ENCODE data around the gene SNAPIN. TPM values are rescaled to one million over a fixed set of nuclear protein-coding genes. Genes with fewer than 3 reads are reported as not detected.

Gene SNAPIN
- total RNA-seq, 1 experiment from 2014 or later, result 46.8 TPM

GRCh38 chr1:153643100-153643499 lies 15.4 kb upstream of the SNAPIN start:
- no peak for DNase-seq
- Mint-ChIP-seq H3K36me3 (ENCODE audit: insufficient read depth, unreplicated experiment) (peaks cover 76% of the 10 kb centered on the region), H3K4me1 (ENCODE audit: low read depth, unreplicated experiment) (peaks cover 2% of the 10 kb centered on the region), H3K27me3 (ENCODE audit: unreplicated experiment) (no peaks in the 10 kb centered on the region), H3K27ac (ENCODE audit: unreplicated experiment) (no peak overlapping the region), H3K9me3 (ENCODE audit: low read depth, unreplicated experiment) (no peaks in the 10 kb centered on the region), H3K4me3 (ENCODE audit: low read depth, unreplicated experiment) (no peak overlapping the region)
- CTCF ChIA-PET, result interaction anchor here (0.6 to 2.0 kb wide), 3 partner anchors 10 to 20 kb away, joined by 3 to 8 read pairs (median 4); partner anchors contain the start of genes S100A1 and S100A13
- BruUV-seq (replicated peaks), result no TSS peak
- no peak for TF ChIP-seq CTCF (IDR thresholded peaks at IDR 0.05; ENCODE audit: unreplicated experiment)
- intact Hi-C loops (cut with micrococcal nuclease; ENCODE audit: unreplicated experiment), result no loop called here

- DNase-seq, result no peak
- H3K36me3 Mint-ChIP-seq (ENCODE audit: insufficient read depth, unreplicated experiment), result peaks cover 75% of the 10 kb centered on the region
- H3K27ac Mint-ChIP-seq (ENCODE audit: unreplicated experiment), result no peak overlapping the region
- TF ChIP-seq CTCF (IDR thresholded peaks at IDR 0.05; ENCODE audit: unreplicated experiment), result no peak
- H3K27me3 Mint-ChIP-seq (ENCODE audit: unreplicated experiment), result no peaks in the 10 kb centered on the region
- no TSS peak for BruUV-seq (replicated peaks)
- CTCF ChIA-PET, result interaction anchor here (0.8 to 2.0 kb wide), 3 partner anchors 9 to 16 kb away, joined by 3 to 8 read pairs (median 5); partner anchors contain the start of genes S100A1 and S100A13
- H3K4me3 Mint-ChIP-seq (ENCODE audit: low read depth, unreplicated experiment), result no peak overlapping the region
- no peaks in the 10 kb centered on the region for H3K9me3 Mint-ChIP-seq (ENCODE audit: low read depth, unreplicated experiment)
- intact Hi-C loops (cut with micrococcal nuclease; ENCODE audit: unreplicated experiment), result no loop called here
- H3K4me1 Mint-ChIP-seq (ENCODE audit: low read depth, unreplicated experiment), result no peaks in the 10 kb centered on the region
Observed at GRCh38 chr1:153643816-153644215, 14.7 kb upstream of the SNAPIN start.

DNA sequence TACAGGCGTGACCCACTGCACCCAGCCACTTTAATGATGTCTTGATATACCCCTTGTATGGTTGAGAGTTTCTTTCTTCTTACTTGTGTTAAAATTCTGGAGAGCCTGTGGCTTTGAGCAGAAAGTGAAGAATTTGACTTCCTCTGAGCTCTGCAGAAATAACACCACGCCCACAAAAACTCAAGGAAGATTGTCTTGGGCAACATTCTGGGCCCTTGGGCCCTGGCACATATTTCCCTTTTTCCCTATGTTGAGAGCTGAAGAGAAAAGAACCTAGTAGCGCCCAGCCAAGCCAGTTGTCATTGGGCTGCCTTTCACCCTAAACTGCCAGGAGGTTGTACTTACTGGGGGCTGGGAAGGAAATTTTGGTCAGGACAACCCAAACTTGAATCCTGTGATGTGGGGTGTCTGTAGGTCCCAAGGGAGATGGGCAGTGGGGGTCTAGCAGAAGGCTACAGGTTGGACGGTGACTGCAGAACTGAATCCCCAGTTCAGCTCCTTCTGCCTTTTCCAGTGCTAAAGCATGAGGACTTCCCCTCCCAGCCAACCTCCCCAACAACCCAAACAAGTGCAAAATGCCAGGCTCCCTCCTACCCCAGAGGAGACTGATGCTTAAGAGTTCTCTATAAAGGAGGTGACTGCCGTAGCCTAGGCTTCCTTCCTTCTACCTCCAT lies 11.7 kb upstream of the SNAPIN start:
- TF ChIP-seq CTCF (IDR thresholded peaks at IDR 0.05; ENCODE audit: unreplicated experiment), result no peak
- no peaks in the 10 kb centered on the region for H3K9me3 Mint-ChIP-seq (ENCODE audit: low read depth, unreplicated experiment)
- BruUV-seq (replicated peaks), result no TSS peak
- CTCF ChIA-PET, result no interaction called here
- peaks cover 65% of the 10 kb centered on the region for H3K36me3 Mint-ChIP-seq (ENCODE audit: insufficient read depth, unreplicated experiment)
- no peak for DNase-seq
- H3K4me3 Mint-ChIP-seq (ENCODE audit: low read depth, unreplicated experiment), result no peak overlapping the region
- H3K27ac Mint-ChIP-seq (ENCODE audit: unreplicated experiment), result peak overlapping the region; percentile 30
- intact Hi-C loops (cut with micrococcal nuclease; ENCODE audit: unreplicated experiment), result no loop called here
- H3K27me3 Mint-ChIP-seq (ENCODE audit: unreplicated experiment), result no peaks in the 10 kb centered on the region
- H3K4me1 Mint-ChIP-seq (ENCODE audit: low read depth, unreplicated experiment), result no peaks in the 10 kb centered on the region

GRCh38 chr1:153647346-153647714 lies 11.2 kb upstream of the SNAPIN start:
- Mint-ChIP-seq H3K27ac (ENCODE audit: unreplicated experiment) (peak overlapping the region; percentile 28), H3K9me3 (ENCODE audit: low read depth, unreplicated experiment) (no peaks in the 10 kb centered on the region), H3K27me3 (ENCODE audit: unreplicated experiment) (no peaks in the 10 kb centered on the region), H3K4me3 (ENCODE audit: low read depth, unreplicated experiment) (no peak overlapping the region), H3K4me1 (ENCODE audit: low read depth, unreplicated experiment) (peaks cover under 1% of the 10 kb centered on the region), H3K36me3 (ENCODE audit: insufficient read depth, unreplicated experiment) (peaks cover 65% of the 10 kb centered on the region)
- BruUV-seq (replicated peaks), result no TSS peak
- intact Hi-C loops (cut with micrococcal nuclease; ENCODE audit: unreplicated experiment), result no loop called here
- no peak for TF ChIP-seq CTCF (IDR thresholded peaks at IDR 0.05; ENCODE audit: unreplicated experiment)
- no peak for DNase-seq
- CTCF ChIA-PET, result no interaction called here
